Left lung (tissue), 10 donors: ENCODE results near the gene NR5A2. TPM values are rescaled to one million over a fixed set of nuclear protein-coding genes. Genes with fewer than 3 reads are reported as not detected.

Experiments
- ATAC-seq: fragments of 200-7000 bp; cut with Tn5 transposase; one replicate; pipeline ENCODE4 v1.9.1; 2020; ENCODE audit warnings: moderate library complexity
- DNase-seq, 4 donors: peaks; one replicate each; pipeline ENCODE4 v3.0.0-alpha.2; 2013 to 2020
- H3K27ac ChIP-seq, 2 donors: fragments of 200-600 bp; sonication (generic) in 1 of 2; one replicate each; pipeline versions ENCODE4 v1.5.0 to v1.8.0; 2020 to 2021
- H3K27me3 ChIP-seq, 2 donors: fragments of 200-600 bp; sonication (generic) in 1 of 2; one replicate each; pipeline versions ENCODE4 v1.5.0 to v1.8.0; 2020 to 2021
- H3K36me3 ChIP-seq, 2 donors: fragments of 200-600 bp; sonication (generic) in 1 of 2; one replicate each; pipeline versions ENCODE4 v1.5.0 to v1.8.0; 2020 to 2021
- H3K4me1 ChIP-seq, 2 donors: fragments of 200-600 bp; one replicate each; pipeline ENCODE4 v1.8.0; 2021
- H3K4me3 ChIP-seq, 2 donors: fragments of 200-600 bp; sonication (generic) in 1 of 2; one replicate each; pipeline versions ENCODE4 v1.5.0 to v1.8.0; 2020 to 2021; ENCODE audit warnings: mild to moderate bottlenecking in 1 of 2
- H3K9me3 ChIP-seq, 2 donors: fragments of 200-600 bp; sonication (generic) in 1 of 2; one replicate each; pipeline versions ENCODE4 v1.5.0 to v1.8.0; 2020 to 2021
- intact Hi-C, 2 donors: fragments of 100-400 bp; cut with DNase I; formaldehyde crosslinking; loops; one replicate each; pipeline versions ENCODE4 v1.11.2 to v1.14.2; 2022
- polyA plus RNA-seq, 6 donors: library from polyadenylated mRNA; unstranded; fragments of 120-200 nt; gene quantifications; one replicate each; pipeline ENCODE4 v1.2.1, GENCODE V29; 2013; ENCODE audit not compliant: insufficient read length in 6 of 6
- total RNA-seq, 2 donors: library from RNA; stranded (reverse); fragmentation: NEBNext Ultra II Directional; extraction: Animal tissue kit (Norgen Biotek cat#: 25700); gene quantifications; one replicate each; pipeline ENCODE4 v1.2.1, GENCODE V29; 2021
- TF ChIP-seq, protein P1 (sequence below), 2 donors: fragments of 200-600 bp; sonication (generic) in 1 of 2; IDR thresholded peaks; one replicate each; pipeline versions ENCODE4 v1.5.0 to v1.8.0; 2021; ENCODE audit warnings: antibody characterized with exemption in 2 of 2
- donor health status: DM: no; HTN: yes; CAD: no.
- donor health status: DM: no; HTN: no; CAD: no.

The NR5A2 gene
- total and polyA plus RNA-seq, 8 donors, result 2.8 to 10.7 (median 8.2) TPM

DNA sequence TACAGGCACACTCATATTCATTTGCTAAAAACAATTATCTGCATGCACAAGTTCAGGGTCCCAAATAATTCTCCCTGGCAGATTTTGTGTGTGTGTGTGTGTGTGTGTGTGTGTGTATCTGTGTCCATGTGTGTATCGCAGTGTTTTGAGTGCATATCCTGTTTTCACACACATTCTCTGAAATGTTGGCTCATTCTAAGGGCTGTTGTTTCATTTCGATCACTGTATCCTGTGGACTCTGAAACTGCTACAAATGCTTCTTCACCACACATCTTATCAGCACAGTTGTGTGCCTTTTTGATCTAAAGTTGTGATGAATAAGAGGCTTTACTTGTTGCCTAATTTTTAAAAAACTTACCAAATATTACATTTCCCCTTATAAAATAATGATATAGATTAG lies 34.6 kb downstream of the NR5A2 start:
- no peak overlapping the region for H3K27ac ChIP-seq
- ATAC-seq (no peak), DNase-seq (no peak)
- no peak overlapping the region for H3K4me3 ChIP-seq
- intact Hi-C loops, result no loop called here
- H3K36me3 ChIP-seq, result no peaks in the 10 kb centered on the region
- H3K27me3 ChIP-seq, result peaks cover 0 to 15% of the 10 kb centered on the region in 2 donors
- no peaks in the 10 kb centered on the region for H3K4me1 ChIP-seq
- TF ChIP-seq, protein P1, sequence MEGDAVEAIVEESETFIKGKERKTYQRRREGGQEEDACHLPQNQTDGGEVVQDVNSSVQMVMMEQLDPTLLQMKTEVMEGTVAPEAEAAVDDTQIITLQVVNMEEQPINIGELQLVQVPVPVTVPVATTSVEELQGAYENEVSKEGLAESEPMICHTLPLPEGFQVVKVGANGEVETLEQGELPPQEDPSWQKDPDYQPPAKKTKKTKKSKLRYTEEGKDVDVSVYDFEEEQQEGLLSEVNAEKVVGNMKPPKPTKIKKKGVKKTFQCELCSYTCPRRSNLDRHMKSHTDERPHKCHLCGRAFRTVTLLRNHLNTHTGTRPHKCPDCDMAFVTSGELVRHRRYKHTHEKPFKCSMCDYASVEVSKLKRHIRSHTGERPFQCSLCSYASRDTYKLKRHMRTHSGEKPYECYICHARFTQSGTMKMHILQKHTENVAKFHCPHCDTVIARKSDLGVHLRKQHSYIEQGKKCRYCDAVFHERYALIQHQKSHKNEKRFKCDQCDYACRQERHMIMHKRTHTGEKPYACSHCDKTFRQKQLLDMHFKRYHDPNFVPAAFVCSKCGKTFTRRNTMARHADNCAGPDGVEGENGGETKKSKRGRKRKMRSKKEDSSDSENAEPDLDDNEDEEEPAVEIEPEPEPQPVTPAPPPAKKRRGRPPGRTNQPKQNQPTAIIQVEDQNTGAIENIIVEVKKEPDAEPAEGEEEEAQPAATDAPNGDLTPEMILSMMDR (IDR thresholded peaks at IDR 0.05), result no peak
- H3K9me3 ChIP-seq, result no peaks in the 10 kb centered on the region

DNA sequence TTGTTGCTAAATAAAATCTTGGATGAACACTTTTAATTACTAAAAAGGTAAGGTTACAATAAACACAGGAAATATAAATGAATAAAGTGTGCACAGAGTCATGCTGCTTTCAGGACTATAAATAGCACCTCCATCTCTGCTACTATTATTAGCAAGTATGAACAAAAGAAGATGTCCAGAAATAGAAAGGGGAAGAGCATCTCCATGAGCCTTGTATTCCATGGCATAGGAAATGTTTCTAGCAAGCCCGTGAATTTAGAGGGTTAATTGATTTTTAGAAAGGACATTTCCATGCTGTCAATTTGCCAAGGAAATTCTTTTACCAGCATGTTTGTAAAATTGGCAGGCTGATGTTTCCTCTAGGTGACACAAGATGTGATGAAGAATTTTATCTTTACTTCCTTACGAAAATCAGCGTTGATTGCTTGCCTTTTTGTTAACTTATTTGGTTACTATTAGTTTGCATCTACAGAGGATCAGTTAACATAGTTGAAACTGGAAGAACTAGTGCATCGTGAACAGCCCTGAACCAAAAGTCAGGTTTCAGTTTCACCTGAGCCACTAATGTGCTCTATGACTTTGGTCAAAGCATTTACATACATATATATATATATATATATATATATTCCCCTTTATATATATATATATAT lies 45.3 kb downstream of the NR5A2 start:
- H3K27ac ChIP-seq, result no peak overlapping the region
- DNase-seq (no peak), ATAC-seq (no peak)
- H3K36me3 ChIP-seq, result no peaks in the 10 kb centered on the region
- H3K4me1 ChIP-seq, result peaks cover 4 to 6% of the 10 kb centered on the region in 2 donors
- intact Hi-C loops, result no loop called here
- TF ChIP-seq, protein P1 (IDR thresholded peaks at IDR 0.05), result no peak
- no peak overlapping the region for H3K4me3 ChIP-seq
- H3K27me3 ChIP-seq, result peaks cover 0 to 6% of the 10 kb centered on the region in 2 donors
- H3K9me3 ChIP-seq, result no peaks in the 10 kb centered on the region

DNA sequence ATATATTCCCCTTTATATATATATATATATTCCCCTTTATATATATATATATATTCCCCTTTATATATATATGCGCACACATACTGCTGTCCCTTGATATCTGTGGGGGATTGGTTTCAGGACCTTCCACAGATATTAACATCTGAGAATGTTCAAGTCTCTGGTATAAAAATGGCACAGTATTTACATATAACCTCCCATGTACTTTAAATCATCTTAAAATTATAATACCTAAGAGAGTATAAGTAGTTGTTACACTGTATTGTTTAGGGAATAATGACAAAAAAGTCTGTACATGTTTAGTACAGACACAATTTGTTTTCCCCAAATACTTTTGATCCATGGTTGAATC lies 45.8 kb downstream of the NR5A2 start:
- DNase-seq (no peak), ATAC-seq (no peak)
- Histone ChIP-seq H3K9me3 (no peaks in the 10 kb centered on the region), H3K4me1 (peaks cover 4 to 6% of the 10 kb centered on the region in 2 donors), H3K27ac (no peak overlapping the region), H3K36me3 (no peaks in the 10 kb centered on the region), H3K4me3 (no peak overlapping the region), H3K27me3 (peaks cover 0 to 6% of the 10 kb centered on the region in 2 donors)
- intact Hi-C loops, result no loop called here
- TF ChIP-seq, protein P1 (IDR thresholded peaks at IDR 0.05), result no peak

DNA sequence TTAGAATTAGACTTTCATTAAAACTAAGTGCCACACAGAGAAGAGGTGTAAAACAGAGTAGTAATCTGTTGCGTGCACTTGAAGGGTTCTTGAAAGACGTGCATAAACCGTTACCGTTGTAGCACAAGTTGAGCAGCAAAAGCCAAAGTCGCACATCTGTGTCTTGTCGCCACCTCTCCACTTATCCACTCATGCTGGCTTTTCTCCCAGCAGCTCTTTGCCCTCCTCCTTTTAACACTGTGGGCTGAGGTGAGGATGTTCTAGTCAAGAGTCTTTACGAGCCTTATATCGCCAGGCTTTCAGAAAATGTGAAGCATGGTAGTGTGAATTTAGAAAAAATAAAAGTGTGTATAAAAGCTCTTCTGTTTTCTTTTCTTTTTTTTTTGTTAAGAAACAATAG lies 48.0 kb downstream of the NR5A2 start:
- ATAC-seq, result peak; percentile 33
- TF ChIP-seq, protein P1 (IDR thresholded peaks at IDR 0.05), result no peak
- peak overlapping the region in 1 of 2 donors; percentile 45 for H3K27ac ChIP-seq
- intact Hi-C loops, result no loop called here
- peaks cover 0 to 6% of the 10 kb centered on the region in 2 donors for H3K27me3 ChIP-seq
- peaks cover 4 to 6% of the 10 kb centered on the region in 2 donors for H3K4me1 ChIP-seq
- peak in 2 of 4 donors; percentile 14 to 26 for DNase-seq
- H3K9me3 ChIP-seq, result no peaks in the 10 kb centered on the region
- H3K36me3 ChIP-seq, result no peaks in the 10 kb centered on the region
- no peak overlapping the region for H3K4me3 ChIP-seq

DNA sequence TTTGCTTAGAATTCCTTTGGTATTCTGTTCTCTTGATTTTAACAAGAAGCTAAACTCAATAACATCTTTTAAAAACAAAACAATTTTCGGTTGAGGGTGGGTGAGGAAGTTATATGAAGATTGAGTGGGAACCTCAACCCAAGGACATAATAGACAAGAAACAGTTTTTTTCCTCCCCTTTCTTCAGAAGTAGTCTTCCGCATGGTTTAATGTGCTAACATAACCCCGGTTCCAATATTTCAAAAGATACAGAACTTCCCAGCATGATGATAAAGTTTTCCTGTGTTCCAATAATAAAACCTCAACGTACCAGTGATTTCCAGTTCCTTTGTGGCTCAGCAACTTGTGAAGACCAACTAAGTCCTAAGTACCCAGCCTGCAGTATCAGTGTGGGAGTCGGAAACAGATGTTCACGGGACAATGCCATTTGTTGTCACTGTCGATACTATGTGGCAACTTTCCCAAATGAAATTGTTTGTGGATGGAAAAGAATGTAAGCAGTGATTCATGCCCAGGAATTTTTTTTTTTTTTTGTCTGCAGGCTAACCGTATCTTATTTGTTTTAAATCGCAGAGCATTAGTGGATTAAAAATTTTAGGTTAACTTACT lies 48.5 kb downstream of the NR5A2 start:
- peaks cover 0 to 6% of the 10 kb centered on the region in 2 donors for H3K27me3 ChIP-seq
- TF ChIP-seq, protein P1 (IDR thresholded peaks at IDR 0.05), result no peak
- no peak overlapping the region for H3K4me3 ChIP-seq
- peaks cover 4 to 6% of the 10 kb centered on the region in 2 donors for H3K4me1 ChIP-seq
- H3K27ac ChIP-seq, result peak overlapping the region in 1 of 2 donors; percentile 45
- intact Hi-C loops, result no loop called here
- DNase-seq (peak in 2 of 4 donors; percentile 35 to 53), ATAC-seq (peak; percentile 51)
- H3K36me3 ChIP-seq, result no peaks in the 10 kb centered on the region
- H3K9me3 ChIP-seq, result no peaks in the 10 kb centered on the region
